SU-DHL-6 (cell line): ENCODE data around the gene SLCO2B1.

Source experiments
- EZH2phosphoT487 ChIP-seq: fragments of 200-600 bp; sonication (generic), shearing (Covaris generic); conservative IDR thresholded peaks from 2 replicates; pipeline ENCODE4 v1.6.1; 2018; ENCODE audit warnings: mild to moderate bottlenecking, antibody characterized with exemption, low read length, moderate library complexity, mixed read lengths
- TF ChIP-seq, protein P1 (sequence below): fragments of 200-600 bp; sonication (generic); IDR thresholded peaks from one replicate; pipeline ENCODE4 v1.5.1; 2017; ENCODE audit warnings: antibody characterized with exemption, mild to moderate bottlenecking, low read length, moderate library complexity; ENCODE audit not compliant: insufficient read depth, poor library complexity, severe bottlenecking

DNA sequence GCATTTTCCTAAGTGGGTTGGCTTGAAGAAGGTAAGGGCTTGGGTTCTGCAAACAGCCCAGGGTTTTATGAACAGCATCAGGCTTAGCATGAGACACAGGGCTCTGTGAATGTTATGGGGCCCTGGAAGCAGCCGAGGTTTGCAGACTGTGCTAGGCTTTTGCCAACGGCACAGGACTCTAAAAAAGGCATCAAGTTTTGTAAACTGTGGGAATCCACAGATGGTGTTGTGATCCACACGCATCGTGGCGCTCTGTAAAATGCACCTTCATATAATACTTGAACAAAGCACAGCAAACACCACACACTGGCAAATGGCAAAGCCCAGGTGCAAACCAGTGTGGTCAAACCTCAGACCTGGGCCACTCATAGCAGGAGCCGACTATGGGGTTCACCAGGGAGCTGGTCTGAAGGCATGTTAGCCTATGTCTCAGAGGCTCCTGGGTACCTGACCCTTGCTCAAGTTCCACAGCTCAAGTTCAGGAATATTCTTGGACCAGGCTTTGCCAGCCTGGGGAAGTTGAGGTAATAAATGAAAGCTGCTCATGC, 2.4 kb upstream of the SLCO2B1 start:
- TF ChIP-seq, protein P1, sequence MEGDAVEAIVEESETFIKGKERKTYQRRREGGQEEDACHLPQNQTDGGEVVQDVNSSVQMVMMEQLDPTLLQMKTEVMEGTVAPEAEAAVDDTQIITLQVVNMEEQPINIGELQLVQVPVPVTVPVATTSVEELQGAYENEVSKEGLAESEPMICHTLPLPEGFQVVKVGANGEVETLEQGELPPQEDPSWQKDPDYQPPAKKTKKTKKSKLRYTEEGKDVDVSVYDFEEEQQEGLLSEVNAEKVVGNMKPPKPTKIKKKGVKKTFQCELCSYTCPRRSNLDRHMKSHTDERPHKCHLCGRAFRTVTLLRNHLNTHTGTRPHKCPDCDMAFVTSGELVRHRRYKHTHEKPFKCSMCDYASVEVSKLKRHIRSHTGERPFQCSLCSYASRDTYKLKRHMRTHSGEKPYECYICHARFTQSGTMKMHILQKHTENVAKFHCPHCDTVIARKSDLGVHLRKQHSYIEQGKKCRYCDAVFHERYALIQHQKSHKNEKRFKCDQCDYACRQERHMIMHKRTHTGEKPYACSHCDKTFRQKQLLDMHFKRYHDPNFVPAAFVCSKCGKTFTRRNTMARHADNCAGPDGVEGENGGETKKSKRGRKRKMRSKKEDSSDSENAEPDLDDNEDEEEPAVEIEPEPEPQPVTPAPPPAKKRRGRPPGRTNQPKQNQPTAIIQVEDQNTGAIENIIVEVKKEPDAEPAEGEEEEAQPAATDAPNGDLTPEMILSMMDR: no peak
- TF ChIP-seq EZH2phosphoT487: no peak
